ENCODE measurements around the gene FNDC10. TPM values are rescaled to one million over a fixed set of nuclear protein-coding genes. Genes with fewer than 3 reads are reported as not detected.
"Not testable (repeated sequence)": the region's sequence is repeated elsewhere in the genome, so short reads cannot be mapped to it uniquely, and the experiment has no call there.

Gene FNDC10
- total RNA-seq, 2 donors from 2014 or later = 2.9 to 4.2 TPM

GRCh38 chr1:1633409-1633808, 33.5 kb upstream of the FNDC10 start:
- H3K4me1 ChIP-seq, DNase-seq: not testable (repeated sequence)
- H3K27me3 ChIP-seq = peaks cover 19% of the 10 kb centered on the region

GRCh38 chr1:1631782-1632420, 32.0 kb upstream of the FNDC10 start, which contains the start of gene MMP23B:
MMP23B (plus strand) TSS chr1:1632173; CDS start chr1:1632219, 46 bp downstream.
- H3K27ac ChIP-seq = peak within 1 kb of the TSS; percentile 69
- intact Hi-C loops (cut with DNase I) = no loop called here
- H3K36me3 ChIP-seq = no peaks in the 10 kb centered on the region
- peak within 1 kb of the TSS in 1 of 2 donors; percentile 35 for H3K9ac ChIP-seq (ENCODE audit: low read depth in 2 of 2, low read length in 2 of 2)
- H3K9me3 ChIP-seq = no peaks in the 10 kb centered on the region
- DNase-seq = no peak
- H3K27me3 ChIP-seq = peaks cover 19% of the 10 kb centered on the region
- TF ChIP-seq CTCF (IDR thresholded peaks at IDR 0.05) = no peak
- peaks cover 3% of the 10 kb centered on the region for H3K4me1 ChIP-seq
- no peak within 1 kb of the TSS for H3K4me3 ChIP-seq

More at GRCh38 chr1:1633409-1633808, 33.5 kb upstream of the FNDC10 start:
- H3K9me3 ChIP-seq; H3K4me3 ChIP-seq; H3K9ac ChIP-seq (ENCODE audit: low read depth in 2 of 2, low read length in 2 of 2); intact Hi-C loops (cut with DNase I); H3K27ac ChIP-seq; H3K36me3 ChIP-seq: not testable (repeated sequence)

GRCh38 chr1:1630965-1631781, 31.2 kb upstream of the FNDC10 start:
- Histone ChIP-seq H3K27me3 (peaks cover 19% of the 10 kb centered on the region), H3K4me3 (peak overlapping the region; percentile 4), H3K9ac (ENCODE audit: low read depth in 2 of 2, low read length in 2 of 2) (peak overlapping the region in 1 of 2 donors; percentile 26), H3K4me1 (peaks cover 5% of the 10 kb centered on the region), H3K36me3 (no peaks in the 10 kb centered on the region), H3K27ac (peak overlapping the region; percentile 69), H3K9me3 (no peaks in the 10 kb centered on the region)
- intact Hi-C loops (cut with DNase I) = no loop called here
- DNase-seq = peak; percentile 66
- no peak for TF ChIP-seq CTCF (IDR thresholded peaks at IDR 0.05)

GRCh38 chr1:1630191-1630964, 30.4 kb upstream of the FNDC10 start:
- Histone ChIP-seq H3K4me1 (peaks cover 5% of the 10 kb centered on the region), H3K4me3 (peak overlapping the region; percentile 4), H3K36me3 (no peaks in the 10 kb centered on the region), H3K9ac (ENCODE audit: low read depth in 2 of 2, low read length in 2 of 2) (peak overlapping the region in 1 of 2 donors; percentile 26), H3K27ac (peak overlapping the region; percentile 69), H3K27me3 (peaks cover 19% of the 10 kb centered on the region), H3K9me3 (no peaks in the 10 kb centered on the region)
- intact Hi-C loops (cut with DNase I) = no loop called here
- TF ChIP-seq CTCF (IDR thresholded peaks at IDR 0.05) = no peak
- peak; percentile 82 for DNase-seq

- intact Hi-C loops (cut with DNase I) = no loop called here
- Histone ChIP-seq H3K27me3 (peaks cover 19% of the 10 kb centered on the region), H3K9me3 (no peaks in the 10 kb centered on the region), H3K4me3 (peak overlapping the region; percentile 13), H3K4me1 (peaks cover 5% of the 10 kb centered on the region), H3K9ac (ENCODE audit: low read depth in 2 of 2, low read length in 2 of 2) (peak overlapping the region in 1 of 2 donors; percentile 27), H3K27ac (no peak overlapping the region), H3K36me3 (no peaks in the 10 kb centered on the region)
- TF ChIP-seq CTCF (IDR thresholded peaks at IDR 0.05) = no peak
- DNase-seq = peak; percentile 46
Measured at GRCh38 chr1:1629430-1630190, 29.7 kb upstream of the FNDC10 start.
